ENCODE data around the gene GPATCH2L.

- no peak for TF ChIP-seq CTCF (IDR thresholded peaks at IDR 0.05; ENCODE audit: poor library complexity)
- TF ChIP-seq EZH2 (IDR thresholded peaks at IDR 0.05; ENCODE audit: borderline replicate concordance) = no peak
- no peak for TF ChIP-seq EZH2phosphoT487 (IDR thresholded peaks at IDR 0.05; ENCODE audit: low read depth, severe bottlenecking, unreplicated experiment)
These were observed 20.4 kb upstream of the GPATCH2L start for GRCh38 chr14:76131071-76131965.

All from hepatocyte (in vitro differentiated cells).